HepG2 (cell line): Measurements from ENCODE around the gene ZXDA. TPM values are rescaled to one million over a fixed set of nuclear protein-coding genes. Genes with fewer than 3 reads are reported as not detected.
"Not testable (repeated sequence)": the region's sequence is repeated elsewhere in the genome, so short reads cannot be mapped to it uniquely, and the experiment has no call there.

Source experiments
- ATAC-seq: fragments of 200-7000 bp; cut with Tn5 transposase; 3 replicates; pipeline ENCODE4 v1.9.1; 2020; ENCODE audit warnings: mild to moderate bottlenecking, moderate library complexity
- BruUV-seq: library from RNA; stranded (reverse); fragments of 400-500 nt; replicated peaks from 2 replicates; lab custom pipeline; 2021; lab: Mats Ljungman, UMichigan
- CTCF ChIA-PET: fragments of 300-600 bp; formaldehyde crosslinking; extraction: SDS; loops from one replicate; lab custom pipeline; 2021; ENCODE audit warnings: low total read pairs, inconsistent platforms, low intra/inter-chr PET ratio; lab: Yijun Ruan, JAX
- POLR2A ChIA-PET: fragments of 350-600 bp; sonication (Branson Sonifier 250); formaldehyde crosslinking; loops from one replicate; lab custom pipeline; 2020; ENCODE audit warnings: antibody characterized with exemption, inconsistent platforms; lab: Yijun Ruan, JAX
- DNase-seq: peaks from one replicate; pipeline ENCODE4 v3.0.0-alpha.2; 2015; ENCODE audit warnings: low spot score
- FAIRE-seq: peaks from 3 replicates; lab custom pipeline; 2011; peaks lifted over from hg19 to GRCh38; lab: Jason Lieb, UNC
- H2AFZ ChIP-seq: one replicate; pipeline ENCODE4 v1.6.1; 2011; ENCODE audit warnings: low read length, inconsistent platforms
- H3K27ac ChIP-seq: fragments of 300-600 bp; 3 replicates; pipeline ENCODE4 v1.8.0; 2011; ENCODE audit warnings: mixed run types, mild to moderate bottlenecking, mixed read lengths, low read length, inconsistent platforms; ENCODE audit not compliant: insufficient read depth; ENCODE audit errors: extremely low read length
- H3K27me3 ChIP-seq, 2 experiments: fragments of 200-600 bp in 1 of 2; 2 replicates in 1 of 2; 3 replicates in 1 of 2; pipeline versions ENCODE4 v1.6.0 to v1.8.0; 2011; ENCODE audit warnings: low read length in 2 of 2, mild to moderate bottlenecking in 2 of 2, moderate library complexity in 2 of 2, inconsistent platforms in 1 of 2; ENCODE audit not compliant: insufficient read depth in 2 of 2, control insufficient read depth in 1 of 2
- H3K36me3 ChIP-seq, 2 experiments: fragments of 200-600 bp in 1 of 2; replicated peaks in 1 of 2; 2 replicates in 1 of 2; 3 replicates in 1 of 2; pipeline versions ENCODE4 v1.5.1 to v1.8.0; 2011; ENCODE audit warnings: low read length in 2 of 2, inconsistent platforms in 1 of 2; ENCODE audit not compliant: insufficient read depth in 2 of 2, control insufficient read depth in 1 of 2
- H3K4me1 ChIP-seq: 2 replicates; pipeline ENCODE4 v1.5.1; 2012; ENCODE audit warnings: low read length, inconsistent platforms; ENCODE audit not compliant: insufficient read depth
- H3K4me2 ChIP-seq: 2 replicates; pipeline ENCODE4 v1.6.0; 2011; ENCODE audit warnings: low read depth, low read length, inconsistent platforms
- H3K4me3 ChIP-seq, 3 experiments: fragments of 200-600 bp in 1 of 3; sonication (generic), shearing (Covaris generic) in 1 of 3; replicated peaks in 1 of 3; 2 replicates each; pipeline ENCODE4 v1.5.1; 2011 to 2016; ENCODE audit warnings: low read length in 3 of 3, inconsistent platforms in 2 of 3, low read depth in 2 of 3, mild to moderate bottlenecking in 2 of 3, control low read depth in 1 of 3, mixed read lengths in 1 of 3; ENCODE audit not compliant: insufficient read depth in 1 of 3
- H3K79me2 ChIP-seq: one replicate; pipeline ENCODE4 v1.6.1; 2011; ENCODE audit warnings: low read length, inconsistent platforms; ENCODE audit not compliant: insufficient read depth
- H3K9ac ChIP-seq: 2 replicates; pipeline ENCODE4 v1.6.0; 2011; ENCODE audit warnings: mild to moderate bottlenecking, low read depth, low read length, inconsistent platforms; ENCODE audit not compliant: insufficient read depth
- H3K9me3 ChIP-seq: 2 replicates; pipeline ENCODE4 v1.5.1; 2012; ENCODE audit warnings: mild to moderate bottlenecking, low read length
- H4K20me1 ChIP-seq: 2 replicates; pipeline ENCODE4 v1.6.0; 2011; ENCODE audit warnings: inconsistent platforms, mild to moderate bottlenecking, low read length, moderate library complexity; ENCODE audit not compliant: insufficient read depth
- SCMH1 ChIP-seq: sonication (generic); formaldehyde crosslinking; IDR thresholded peaks from 2 replicates; pipeline ENCODE4 v1.9.0; 2021; ENCODE audit warnings: missing genetic modification reagents, mild to moderate bottlenecking, borderline replicate concordance
- ZBED4 ChIP-seq: sonication (generic); formaldehyde crosslinking; IDR thresholded peaks from 2 replicates; pipeline ENCODE4 v1.4.0; 2020; ENCODE audit warnings: missing genetic modification reagents, borderline replicate concordance
- ZNF781 ChIP-seq: sonication (generic); formaldehyde crosslinking; IDR thresholded peaks from 2 replicates; pipeline ENCODE4 v1.5.1; 2020; ENCODE audit warnings: borderline replicate concordance, mild to moderate bottlenecking, missing genetic modification reagents; ENCODE audit errors: not compliant biosample characterization
- WGBS: methylation state at CpG from one replicate; pipeline ENCODE4 v1.1.6; 2017; ENCODE audit warnings: low lambda C conversion rate; 5-methylcytosine and 5-hydroxymethylcytosine counted together
- in situ Hi-C: cut with HindIII; loops from 2 replicates; pipeline ENCODE4 v1.10.0; 2017; ENCODE audit warnings: low pct_unique_long_range_greater_than_20kb; ENCODE audit not compliant: extremely low pct_ligation_motif_present
- intact Hi-C: fragments of 100-400 bp; cut with micrococcal nuclease; formaldehyde crosslinking; loops from one replicate; pipeline ENCODE4 v1.10.0; 2022; ENCODE audit not compliant: unreplicated experiment
- polyA plus RNA-seq, 8 experiments: library from polyadenylated mRNA; depleted of rRNA in 3 of 8; stranded (reverse) in 7 of 8; unstranded in 1 of 8; fragments of >200 nt; fragmentation: Illumina TruSeq in 4 of 8; extraction: Trizol in 4 of 8; gene quantifications; 2 replicates each; pipeline versions ENCODE4 v1.2.1 to v1.2.3, GENCODE V29; 2011 to 2016; ENCODE audit warnings: low read depth in 4 of 8, missing spikeins in 1 of 8, mixed read lengths in 1 of 8; ENCODE audit not compliant: insufficient read depth in 1 of 8
- total RNA-seq, 5 experiments: library from RNA; depleted of rRNA; stranded (reverse); fragments of >200 nt; fragmentation: Illumina TruSeq; extraction: Trizol; gene quantifications; 2 replicates each; pipeline ENCODE4 v1.2.3, GENCODE V29; 2016; ENCODE audit warnings: low read depth in 1 of 5
- TF ChIP-seq, protein P1 (sequence below): sonication (generic); formaldehyde crosslinking; IDR thresholded peaks from 2 replicates; pipeline ENCODE4 v1.8.1; 2023; ENCODE audit warnings: missing genetic modification reagents, inconsistent platforms, borderline replicate concordance

The ZXDA gene
- total and polyA plus RNA-seq, 2 of the 13 experiments (the other 11 are each of a cell fraction or from before 2014, with no cell fraction given) = not detected

DNA sequence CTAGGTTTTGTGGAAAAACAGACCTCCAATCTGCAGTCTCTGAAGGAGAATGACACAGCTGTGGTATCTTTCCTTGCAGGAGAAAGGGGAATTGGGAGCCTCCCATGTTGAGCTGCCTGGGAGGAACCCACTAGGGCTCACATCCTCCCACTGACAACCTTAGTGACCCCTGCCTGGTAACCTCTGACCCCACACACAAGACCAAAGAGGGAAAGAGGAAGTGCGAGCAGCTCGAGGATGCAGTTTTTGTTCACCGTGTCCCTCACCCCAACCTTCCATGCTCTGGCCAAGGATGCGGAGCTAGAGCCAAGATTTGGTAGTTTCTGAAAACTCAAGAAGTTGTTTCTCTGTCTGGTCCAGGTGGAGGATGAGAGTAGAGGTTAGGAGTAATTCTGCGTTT is 5.4 kb upstream of the ZXDA start:
- FAIRE-seq (no peak), DNase-seq (no peak), ATAC-seq (no peak)
- CTCF ChIA-PET = no interaction called here
- BruUV-seq = no TSS peak
- in situ Hi-C loops (loop anchor here (25.0 kb wide), 2 partner anchors 103 to 328 kb away; partner anchors contain the start of gene ZXDB), intact Hi-C loops (loop anchor here (5.0 kb wide), 1 partner anchor 343 kb away; no protein-coding TSS in a partner anchor)
- no peaks in the 10 kb centered on the region for H3K27me3 ChIP-seq
- no peaks in the 10 kb centered on the region for H3K79me2 ChIP-seq
- no peak for TF ChIP-seq ZNF781
- TF ChIP-seq SCMH1 (CRISPR knock-in tag) = no peak
- TF ChIP-seq ZBED4 (CRISPR knock-in tag) = no peak
- TF ChIP-seq, protein P1, sequence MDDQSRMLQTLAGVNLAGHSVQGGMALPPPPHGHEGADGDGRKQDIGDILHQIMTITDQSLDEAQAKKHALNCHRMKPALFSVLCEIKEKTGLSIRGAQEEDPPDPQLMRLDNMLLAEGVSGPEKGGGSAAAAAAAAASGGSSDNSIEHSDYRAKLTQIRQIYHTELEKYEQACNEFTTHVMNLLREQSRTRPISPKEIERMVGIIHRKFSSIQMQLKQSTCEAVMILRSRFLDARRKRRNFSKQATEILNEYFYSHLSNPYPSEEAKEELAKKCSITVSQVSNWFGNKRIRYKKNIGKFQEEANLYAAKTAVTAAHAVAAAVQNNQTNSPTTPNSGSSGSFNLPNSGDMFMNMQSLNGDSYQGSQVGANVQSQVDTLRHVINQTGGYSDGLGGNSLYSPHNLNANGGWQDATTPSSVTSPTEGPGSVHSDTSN = no peak
- no peaks in the 10 kb centered on the region for H4K20me1 ChIP-seq
- no peak overlapping the region for H3K4me3 ChIP-seq
- no peak overlapping the region for H3K9ac ChIP-seq
- H3K4me1 ChIP-seq = no peaks in the 10 kb centered on the region
- H3K27ac ChIP-seq = no peak overlapping the region
- POLR2A ChIA-PET = no interaction called here
- no peaks in the 10 kb centered on the region for H3K9me3 ChIP-seq
- no peak overlapping the region for H3K4me2 ChIP-seq
- 4% methylated on average over 4 of the region's 5 CpGs for WGBS
- H3K36me3 ChIP-seq = no peaks in the 10 kb centered on the region
- no peak overlapping the region for H2AFZ ChIP-seq

GRCh38 chrX:57909595-57910286 is 517 bp downstream of the ZXDA start:
- CTCF ChIA-PET, H3K4me2 ChIP-seq: not testable (repeated sequence)
- in situ Hi-C loops = loop anchor here (25.0 kb wide), 2 partner anchors 97 to 322 kb away; partner anchors contain the start of gene ZXDB

More at GRCh38 chrX:57909595-57910286, 517 bp downstream of the ZXDA start:
- H3K4me3 ChIP-seq, BruUV-seq, H4K20me1 ChIP-seq, H3K27ac ChIP-seq, H3K4me1 ChIP-seq, H3K36me3 ChIP-seq, intact Hi-C loops, DNase-seq, H2AFZ ChIP-seq, H3K9ac ChIP-seq, H3K27me3 ChIP-seq, POLR2A ChIA-PET, FAIRE-seq, H3K79me2 ChIP-seq, H3K9me3 ChIP-seq: not testable (repeated sequence)
- peak; percentile 69 for ATAC-seq
- no CpG with 5 or more reads among the region's 72 CpGs for WGBS
